Measurements from ENCODE around the gene KCNQ1.

GRCh38 chr11:2883640-2883978, 438.8 kb downstream of the KCNQ1 start:
- TF ChIP-seq CTCF (IDR thresholded peaks at IDR 0.05) (no peak), USF2 (CRISPR knock-in tag; IDR thresholded peaks at IDR 0.05) (no peak), ATF6 (CRISPR knock-in tag; IDR thresholded peaks at IDR 0.05) (no peak), E2F4 (CRISPR knock-in tag; IDR thresholded peaks at IDR 0.05; ENCODE audit: borderline replicate concordance, low read depth) (no peak), CREM (CRISPR knock-in tag; IDR thresholded peaks at IDR 0.05) (no peak), ATF1 (CRISPR knock-in tag; IDR thresholded peaks at IDR 0.05) (no peak)

All from WTC11 (cell line).